Adrenal gland (tissue), 12 donors: ENCODE results near the gene ZNF169. TPM values are rescaled to one million over a fixed set of nuclear protein-coding genes. Genes with fewer than 3 reads are reported as not detected.
"Not testable (repeated sequence)": the region's sequence is repeated elsewhere in the genome, so short reads cannot be mapped to it uniquely, and the experiment has no call there.

Experiments
- DNase-seq, 7 donors: peaks; one replicate each; pipeline ENCODE4 v3.0.0-alpha.2; 2019 to 2020
- H3K27ac ChIP-seq, 5 donors: fragments of 200-600 bp; sonication (generic) in 4 of 5; 1 replicate in 3 of 5; 2 replicates in 2 of 5; pipeline versions ENCODE4 v1.5.1 to v1.8.0; 2016 to 2020; ENCODE audit warnings: mild to moderate bottlenecking in 1 of 5
- H3K27me3 ChIP-seq: fragments of 200-600 bp; 2 replicates; pipeline ENCODE4 v1.8.0; 2021
- H3K36me3 ChIP-seq, 2 donors: fragments of 200-600 bp; replicated peaks in 1 of 2; 1 replicate in 1 of 2; 2 replicates in 1 of 2; pipeline versions ENCODE4 v1.5.1 to v1.8.0; 2018 to 2022
- H3K4me1 ChIP-seq, 2 donors: fragments of 200-600 bp; replicated peaks in 1 of 2; 1 replicate in 1 of 2; 2 replicates in 1 of 2; pipeline versions ENCODE4 v1.5.1 to v1.8.0; 2018 to 2021
- H3K4me3 ChIP-seq, 4 donors: fragments of 200-600 bp; sonication (generic) in 3 of 4; one replicate each; pipeline ENCODE4 v1.5.1; 2016 to 2018
- H3K9me3 ChIP-seq, 3 donors: fragments of 200-600 bp; sonication (generic) in 1 of 3; replicated peaks in 1 of 3; 1 replicate in 2 of 3; 2 replicates in 1 of 3; pipeline versions ENCODE4 v1.5.1 to v1.8.0; 2016 to 2021
- POLR2A ChIP-seq, 2 donors: fragments of 450-650 bp; IDR thresholded peaks; one replicate each; pipeline ENCODE4 v1.6.1; 2017; ENCODE audit warnings: antibody characterized with exemption in 2 of 2, mild to moderate bottlenecking in 2 of 2, moderate library complexity in 1 of 2
- WGBS, 4 donors: extraction: QIAGEN DNeasy Blood & Tissue Kit in 2 of 4; methylation state at CpG; one replicate each; pipeline versions ENCODE4 v1.1.5 to v1.1.7; 2013 to 2017; 5-methylcytosine and 5-hydroxymethylcytosine counted together
- intact Hi-C, 2 donors: fragments of 100-400 bp; cut with DNase I; formaldehyde crosslinking; loops; one replicate each; pipeline versions ENCODE4 v1.14.1 to v1.15.0; 2022 to 2023
- polyA plus RNA-seq, 3 donors: library from polyadenylated mRNA; stranded (reverse); fragments of 200-250 nt in 2 of 3; fragments of 350-450 nt in 1 of 3; fragmentation: Illumina TruSeq in 1 of 3; extraction: RNeasy Lipid Tissue Mini Kit (QIAGEN cat#74804) in 1 of 3; gene quantifications; one replicate each; pipeline ENCODE4 v1.2.3, GENCODE V29; 2013 to 2014
- total RNA-seq, 9 donors: library from RNA; depleted of rRNA in 4 of 9; stranded (reverse); fragments of >200 nt in 4 of 9; fragments of 120-200 nt in 1 of 9; fragmentation: NEBNext Ultra II Directional in 1 of 9; extraction: Animal tissue kit (Norgen Biotek cat#: 25700) in 1 of 9; gene quantifications; one replicate each; pipeline versions ENCODE4 v1.1.0 to v1.2.4, GENCODE V29; 2013 to 2023
- TF ChIP-seq, protein P1 (sequence below), 6 experiments: fragments of 450-650 bp in 4 of 6; fragments of 200-600 bp in 2 of 6; sonication (generic) in 1 of 6; IDR thresholded peaks; 1 replicate in 5 of 6; 2 replicates in 1 of 6; pipeline versions ENCODE4 v1.5.1 to v1.8.0; 2016 to 2021; ENCODE audit warnings: antibody characterized with exemption in 6 of 6, mild to moderate bottlenecking in 2 of 6, moderate library complexity in 1 of 6
- donor health status: healthy with polysubstance abuse.
- donor health status: Bipolar disorder and iron deficiency.
- donor health status: DM: yes; HTN: yes; CAD: no.
- donor health status: DM: no; HTN: no; CAD: no.
- donor health status: DM: no; HTN: no; CAD: no.
- donor health status: DM: yes; HTN: yes; CAD: no.

Gene ZNF169
- total and polyA plus RNA-seq, 12 donors = 1.2 to 34.9 (median 4.0) TPM

DNA sequence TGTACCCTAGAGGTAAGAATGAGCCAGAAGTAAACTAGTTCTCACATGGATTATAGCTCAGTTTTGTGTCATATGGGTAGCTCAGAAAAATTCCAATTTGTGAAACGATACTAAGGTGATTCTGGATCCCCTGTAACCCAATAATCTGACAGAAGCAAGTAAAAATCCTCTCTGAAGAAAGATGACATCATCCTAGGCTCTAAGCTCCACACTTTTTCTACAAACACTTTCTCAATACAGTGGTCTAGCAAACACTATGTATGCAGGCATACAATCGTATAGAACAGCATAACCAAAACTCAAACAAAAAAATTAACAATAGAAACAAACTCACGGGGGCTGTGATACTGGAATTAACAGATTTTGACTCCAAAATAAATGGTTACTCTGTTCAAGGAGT, 26.7 kb upstream of the ZNF169 start:
- TF ChIP-seq, protein P1, sequence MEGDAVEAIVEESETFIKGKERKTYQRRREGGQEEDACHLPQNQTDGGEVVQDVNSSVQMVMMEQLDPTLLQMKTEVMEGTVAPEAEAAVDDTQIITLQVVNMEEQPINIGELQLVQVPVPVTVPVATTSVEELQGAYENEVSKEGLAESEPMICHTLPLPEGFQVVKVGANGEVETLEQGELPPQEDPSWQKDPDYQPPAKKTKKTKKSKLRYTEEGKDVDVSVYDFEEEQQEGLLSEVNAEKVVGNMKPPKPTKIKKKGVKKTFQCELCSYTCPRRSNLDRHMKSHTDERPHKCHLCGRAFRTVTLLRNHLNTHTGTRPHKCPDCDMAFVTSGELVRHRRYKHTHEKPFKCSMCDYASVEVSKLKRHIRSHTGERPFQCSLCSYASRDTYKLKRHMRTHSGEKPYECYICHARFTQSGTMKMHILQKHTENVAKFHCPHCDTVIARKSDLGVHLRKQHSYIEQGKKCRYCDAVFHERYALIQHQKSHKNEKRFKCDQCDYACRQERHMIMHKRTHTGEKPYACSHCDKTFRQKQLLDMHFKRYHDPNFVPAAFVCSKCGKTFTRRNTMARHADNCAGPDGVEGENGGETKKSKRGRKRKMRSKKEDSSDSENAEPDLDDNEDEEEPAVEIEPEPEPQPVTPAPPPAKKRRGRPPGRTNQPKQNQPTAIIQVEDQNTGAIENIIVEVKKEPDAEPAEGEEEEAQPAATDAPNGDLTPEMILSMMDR (IDR thresholded peaks at IDR 0.05) = no peak
- no peak overlapping the region for H3K27ac ChIP-seq
- H3K36me3 ChIP-seq = no peaks in the 10 kb centered on the region
- no peaks in the 10 kb centered on the region for H3K4me1 ChIP-seq
- no peaks in the 10 kb centered on the region for H3K9me3 ChIP-seq
- 69 to 73% (median 72%) methylated on average over 3 of the region's 3 CpGs for WGBS, 4 donors
- no peaks in the 10 kb centered on the region for H3K27me3 ChIP-seq
- no peak overlapping the region for H3K4me3 ChIP-seq
- DNase-seq = no peak
- intact Hi-C loops = no loop called here

DNA sequence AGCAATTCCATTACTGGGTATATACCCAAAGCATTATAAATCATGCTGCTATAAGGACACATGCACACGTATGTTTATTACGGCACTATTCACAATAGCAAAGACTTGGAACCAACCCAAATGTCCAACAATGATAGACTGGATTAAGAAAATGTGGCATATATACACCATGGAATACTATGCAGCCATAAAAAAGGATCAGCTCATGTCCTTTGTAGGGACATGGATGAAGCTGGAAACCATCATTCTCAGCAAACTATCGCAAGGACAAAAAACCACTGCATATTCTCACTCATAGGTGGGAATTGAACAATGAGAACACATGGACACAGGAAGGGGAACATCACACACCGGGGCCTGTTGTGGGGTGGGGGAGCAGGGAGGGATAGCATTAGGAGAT, 18.0 kb upstream of the ZNF169 start:
- H3K4me1 ChIP-seq, H3K36me3 ChIP-seq, H3K27me3 ChIP-seq, H3K27ac ChIP-seq, intact Hi-C loops, H3K9me3 ChIP-seq, DNase-seq, H3K4me3 ChIP-seq: not testable (repeated sequence)
- 87 to 94% (median 93%) methylated on average over 4 of the region's 4 CpGs for WGBS, 4 donors

DNA sequence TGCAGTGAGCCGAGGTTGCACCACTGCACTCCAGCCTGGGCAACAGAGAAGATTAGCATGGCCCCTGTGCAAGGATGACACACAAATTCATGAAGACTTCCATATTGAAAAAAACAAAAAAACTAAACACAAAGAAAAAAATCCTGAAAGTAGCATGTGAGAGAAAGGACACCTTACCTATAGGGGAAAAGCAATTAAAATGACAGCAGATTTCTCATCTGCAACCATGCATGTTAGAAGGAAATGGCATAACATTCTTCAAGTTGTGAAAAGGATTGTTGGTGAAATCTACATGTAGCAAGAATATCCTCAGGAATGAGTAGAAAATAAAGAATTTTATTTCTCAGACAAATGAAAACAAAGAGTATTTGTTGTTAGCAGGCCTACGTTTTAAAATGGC, 13.4 kb upstream of the ZNF169 start:
- Histone ChIP-seq H3K9me3 (no peaks in the 10 kb centered on the region), H3K27me3 (no peaks in the 10 kb centered on the region), H3K4me1 (no peaks in the 10 kb centered on the region), H3K36me3 (no peaks in the 10 kb centered on the region), H3K4me3 (no peak overlapping the region), H3K27ac (no peak overlapping the region)
- no peak for DNase-seq
- TF ChIP-seq, protein P1 (IDR thresholded peaks at IDR 0.05) = no peak
- TF ChIP-seq POLR2A (IDR thresholded peaks at IDR 0.05) = no peak
- WGBS, 4 donors = 65 to 87% (median 77%) methylated on average over 2 of the region's 2 CpGs
- intact Hi-C loops = no loop called here

DNA sequence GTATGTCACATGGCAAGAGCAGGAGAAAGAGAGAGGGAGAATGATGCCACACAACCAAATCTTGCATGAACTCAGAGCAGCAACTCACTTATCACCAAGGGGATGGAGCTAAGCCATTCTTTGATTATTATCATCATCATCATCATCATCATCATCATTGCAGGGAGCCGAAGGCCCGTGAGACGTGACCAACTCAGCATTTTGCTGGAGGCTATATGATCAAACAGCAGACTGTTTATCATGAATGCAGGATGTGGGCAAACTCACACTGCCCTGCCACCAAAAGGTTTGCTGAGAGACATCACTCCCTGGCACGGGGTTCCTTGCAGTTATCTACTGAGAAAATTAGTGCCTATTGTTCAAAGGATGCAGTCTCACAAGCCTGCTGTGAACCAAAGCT, 8.6 kb upstream of the ZNF169 start:
- Histone ChIP-seq H3K9me3 (no peaks in the 10 kb centered on the region), H3K4me3 (no peak overlapping the region), H3K36me3 (no peaks in the 10 kb centered on the region), H3K27ac (no peak overlapping the region), H3K27me3 (no peaks in the 10 kb centered on the region), H3K4me1 (no peaks in the 10 kb centered on the region)
- WGBS, 4 donors = 49 to 74% (median 58%) methylated on average over 4 of the region's 4 CpGs
- TF ChIP-seq, protein P1 (IDR thresholded peaks at IDR 0.05) = no peak
- no peak for TF ChIP-seq POLR2A (IDR thresholded peaks at IDR 0.05)
- DNase-seq = no peak
- intact Hi-C loops = no loop called here

DNA sequence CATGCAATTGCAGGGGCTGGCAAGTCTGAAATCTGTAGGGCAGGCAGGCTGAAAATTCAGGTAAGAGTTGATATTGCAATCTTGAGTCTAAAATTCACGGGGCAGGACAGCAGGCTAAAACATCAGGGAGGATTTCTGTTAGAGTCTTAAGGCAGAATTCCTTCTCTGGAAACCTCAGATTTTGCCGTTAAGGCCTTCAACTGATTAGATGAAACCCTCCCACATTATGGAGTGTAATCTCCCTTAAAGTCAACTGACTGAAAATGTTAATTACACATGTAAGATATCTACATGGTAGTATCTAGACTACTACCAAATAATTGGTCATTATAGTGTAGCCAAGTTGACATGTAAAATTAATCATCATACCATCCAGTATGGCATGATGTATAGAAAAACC, 3.1 kb upstream of the ZNF169 start:
- TF ChIP-seq, protein P1 (IDR thresholded peaks at IDR 0.05) = no peak
- TF ChIP-seq POLR2A (IDR thresholded peaks at IDR 0.05) = no peak
- H3K4me3 ChIP-seq = no peak overlapping the region
- no peaks in the 10 kb centered on the region for H3K9me3 ChIP-seq
- H3K27ac ChIP-seq = no peak overlapping the region
- intact Hi-C loops = no loop called here
- H3K4me1 ChIP-seq = peaks cover 3 to 6% of the 10 kb centered on the region in 2 donors
- 65 to 76% (median 71%) methylated on average over 2 of the region's 2 CpGs for WGBS, 4 donors
- no peak for DNase-seq
- no peaks in the 10 kb centered on the region for H3K36me3 ChIP-seq
- no peaks in the 10 kb centered on the region for H3K27me3 ChIP-seq

DNA sequence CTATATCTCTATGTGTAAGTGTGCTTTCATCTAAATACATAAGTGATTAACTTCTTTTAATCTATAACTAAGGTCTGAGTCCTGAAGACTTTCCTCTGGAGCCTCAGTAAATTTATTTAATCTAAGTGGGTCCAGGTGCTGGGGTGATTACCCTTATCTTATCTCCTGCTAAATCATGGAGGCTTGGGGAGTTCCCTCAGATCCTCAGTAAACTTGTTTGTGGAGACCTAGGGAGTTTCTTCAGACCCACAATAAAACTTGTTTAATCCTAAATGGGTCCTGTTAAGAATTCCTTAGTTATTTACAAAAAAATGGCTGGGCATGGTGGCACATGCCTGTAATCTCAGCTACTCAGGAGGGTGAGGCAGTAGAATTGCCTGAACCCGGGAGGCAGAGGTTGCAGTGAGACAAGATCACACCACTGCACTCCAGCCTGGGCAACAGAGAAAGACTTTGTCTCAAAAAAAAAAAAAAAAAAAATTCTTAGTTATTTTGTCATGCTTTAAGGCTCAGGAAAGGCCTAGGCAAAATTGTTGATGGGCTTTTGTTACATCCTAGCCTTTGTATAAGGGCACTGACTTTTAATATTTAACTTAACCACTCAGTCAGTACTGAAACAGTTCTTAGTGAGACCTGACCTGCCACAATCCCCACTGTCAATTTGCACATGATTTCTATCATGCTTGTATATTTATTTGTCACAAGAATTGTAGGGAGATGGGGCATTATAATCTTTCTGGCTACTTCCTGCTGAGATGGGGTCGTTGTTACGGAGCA, 6.7 kb downstream of the ZNF169 start:
- 83 to 100% (median 95%) methylated on average over 3 of the region's 3 CpGs for WGBS, 4 donors
- intact Hi-C loops, H3K27me3 ChIP-seq, DNase-seq, H3K9me3 ChIP-seq, H3K4me1 ChIP-seq, H3K36me3 ChIP-seq, H3K27ac ChIP-seq, H3K4me3 ChIP-seq: not testable (repeated sequence)
